OCI-LY7 (cell line): ENCODE measurements around the gene ZBTB5. TPM values are rescaled to one million over a fixed set of nuclear protein-coding genes. Genes with fewer than 3 reads are reported as not detected.
"Not testable (repeated sequence)": the region's sequence is repeated elsewhere in the genome, so short reads cannot be mapped to it uniquely, and the experiment has no call there.

ENCODE experiments used
- BruUV-seq: library from RNA; stranded (reverse); fragments of 400-500 nt; replicated peaks from 2 replicates; lab custom pipeline; 2021; lab: Mats Ljungman, UMichigan
- CTCF ChIA-PET: fragments of 300-600 bp; sonication (Branson Sonifier 250); formaldehyde crosslinking; loops from one replicate; lab custom pipeline; 2022; ENCODE audit warnings: antibody characterized with exemption; ENCODE audit not compliant: unreplicated experiment; lab: Charles Lee
- POLR2A ChIA-PET: fragments of 300-600 bp; sonication (Branson Sonifier 250); formaldehyde crosslinking; loops from one replicate; lab custom pipeline; 2022; ENCODE audit warnings: antibody characterized with exemption; lab: Charles Lee
- DNase-seq: peaks from one replicate; pipeline ENCODE4 v3.0.0-alpha.2; 2015; ENCODE audit warnings: low spot score
- H2AFZ ChIP-seq: fragments of 200-600 bp; sonication (generic), shearing (Covaris generic); 2 replicates; pipeline ENCODE4 v1.6.1; 2014; ENCODE audit warnings: mild to moderate bottlenecking, antibody characterized with exemption, low read length, moderate library complexity
- H3K27ac ChIP-seq: fragments of 200-600 bp; sonication (generic); 2 replicates; pipeline ENCODE4 v1.5.1; 2014; ENCODE audit warnings: mixed run types, low read depth, mild to moderate bottlenecking, moderate library complexity, low read length, inconsistent platforms; ENCODE audit not compliant: poor library complexity, severe bottlenecking
- H3K36me3 ChIP-seq: fragments of 200-600 bp; sonication (generic); 2 replicates; pipeline ENCODE4 v1.6.1; 2014; ENCODE audit warnings: mild to moderate bottlenecking, antibody characterized with exemption, low read length, moderate library complexity, mixed read lengths; ENCODE audit not compliant: insufficient read depth
- H3K4me1 ChIP-seq: fragments of 200-600 bp; sonication (generic); 2 replicates; pipeline ENCODE4 v1.5.1; 2014; ENCODE audit warnings: mild to moderate bottlenecking, low read length; ENCODE audit not compliant: insufficient read depth, poor library complexity, severe bottlenecking
- H3K4me2 ChIP-seq: fragments of 200-600 bp; sonication (generic); 2 replicates; pipeline ENCODE4 v1.6.1; 2014; ENCODE audit warnings: mild to moderate bottlenecking, low read length
- H3K4me3 ChIP-seq: fragments of 200-600 bp; sonication (generic); 2 replicates; pipeline ENCODE4 v1.5.1; 2014; ENCODE audit warnings: mild to moderate bottlenecking, low read depth, low read length; ENCODE audit not compliant: poor library complexity, severe bottlenecking
- H3K79me2 ChIP-seq: fragments of 200-600 bp; sonication (generic); 2 replicates; pipeline ENCODE4 v1.6.1; 2016; ENCODE audit warnings: low read depth, mild to moderate bottlenecking, low read length, moderate library complexity, mixed read lengths; ENCODE audit not compliant: insufficient read depth
- H3K9me2 ChIP-seq: fragments of 200-600 bp; sonication (generic); 2 replicates; pipeline ENCODE4 v1.6.1; 2016; ENCODE audit warnings: mild to moderate bottlenecking, low read length, mixed read lengths; ENCODE audit not compliant: insufficient read depth
- H3K9me3 ChIP-seq: fragments of 200-600 bp; sonication (generic); 2 replicates; pipeline ENCODE4 v1.6.1; 2014; ENCODE audit warnings: mild to moderate bottlenecking, mixed run types, low read length, mixed read lengths
- H4K20me1 ChIP-seq: fragments of 200-600 bp; sonication (generic); 2 replicates; pipeline ENCODE4 v1.6.1; 2014; ENCODE audit warnings: mild to moderate bottlenecking, antibody characterized with exemption, low read length, moderate library complexity, mixed read lengths; ENCODE audit not compliant: insufficient read depth
- EZH2phosphoT487 ChIP-seq: fragments of 200-600 bp; sonication (generic); IDR thresholded peaks from 2 replicates; pipeline ENCODE4 v1.6.1; 2018; ENCODE audit warnings: low read depth, borderline replicate concordance, mild to moderate bottlenecking, mixed run types, antibody characterized with exemption, low read length, moderate library complexity, mixed read lengths
- intact Hi-C: fragments of 100-400 bp; cut with micrococcal nuclease; formaldehyde crosslinking; loops from one replicate; pipeline ENCODE4 v1.10.0; 2022; ENCODE audit not compliant: unreplicated experiment
- total RNA-seq, 2 experiments: library from RNA; depleted of rRNA in 1 of 2; stranded (reverse); fragments of >200 nt in 1 of 2; shearing (Covaris generic) in 1 of 2; gene quantifications; 2 replicates each; pipeline ENCODE4 v1.2.3, GENCODE V29; 2014 to 2022
- TF ChIP-seq, protein P1 (sequence below): fragments of 200-600 bp; sonication (generic); conservative IDR thresholded peaks from 2 replicates; pipeline ENCODE4 v1.5.1; 2014; ENCODE audit warnings: mild to moderate bottlenecking, antibody characterized with exemption, low read length, moderate library complexity, mixed read lengths

ZBTB5 gene
- total RNA-seq, 2 experiments from 2014 or later = 20.2 to 31.9 TPM

DNA sequence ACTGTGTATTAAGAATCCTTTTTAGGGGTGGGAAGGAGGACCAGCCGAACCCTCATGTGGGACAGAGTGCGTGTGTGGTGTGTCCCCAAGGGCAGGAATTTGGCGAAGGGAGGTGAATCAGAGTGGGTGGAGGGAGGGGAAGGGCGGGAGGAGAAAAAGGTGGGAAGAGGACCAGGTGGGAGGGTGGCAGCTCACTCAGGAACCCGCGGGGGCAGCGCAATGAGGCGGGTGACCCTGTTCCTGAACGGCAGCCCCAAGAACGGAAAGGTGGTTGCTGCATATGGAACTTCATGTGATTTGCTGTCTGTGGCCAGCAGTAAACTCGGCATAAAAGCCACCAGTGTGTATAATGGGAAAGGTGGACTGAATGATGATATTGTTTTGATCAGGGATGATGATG lies 11.7 kb upstream of the ZBTB5 start:
- no TSS peak for BruUV-seq

DNA sequence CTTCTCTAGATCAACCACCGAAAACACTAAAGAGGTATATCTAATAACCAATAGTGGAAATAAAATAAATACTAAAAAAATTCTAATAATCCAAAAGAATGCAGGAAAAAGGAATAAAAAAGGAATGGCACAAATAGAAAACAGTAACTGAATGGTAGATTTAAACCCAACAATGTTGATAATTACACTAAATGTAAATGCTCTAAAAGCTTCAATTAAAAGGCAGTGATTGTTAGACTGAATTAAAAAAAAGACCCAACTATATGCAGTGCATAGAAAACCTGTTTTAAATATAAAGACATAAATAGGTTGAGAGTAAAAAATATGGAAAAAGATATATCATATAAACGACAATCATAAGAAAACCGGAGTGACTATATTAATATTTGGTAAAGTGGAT lies 9.2 kb upstream of the ZBTB5 start:
- DNase-seq = no peak
- intact Hi-C loops = no loop called here
- no peak overlapping the region for H2AFZ ChIP-seq
- H3K4me3 ChIP-seq = no peak overlapping the region
- H3K27ac ChIP-seq = no peak overlapping the region
- peaks cover 21% of the 10 kb centered on the region for H3K4me1 ChIP-seq
- TF ChIP-seq, protein P1, sequence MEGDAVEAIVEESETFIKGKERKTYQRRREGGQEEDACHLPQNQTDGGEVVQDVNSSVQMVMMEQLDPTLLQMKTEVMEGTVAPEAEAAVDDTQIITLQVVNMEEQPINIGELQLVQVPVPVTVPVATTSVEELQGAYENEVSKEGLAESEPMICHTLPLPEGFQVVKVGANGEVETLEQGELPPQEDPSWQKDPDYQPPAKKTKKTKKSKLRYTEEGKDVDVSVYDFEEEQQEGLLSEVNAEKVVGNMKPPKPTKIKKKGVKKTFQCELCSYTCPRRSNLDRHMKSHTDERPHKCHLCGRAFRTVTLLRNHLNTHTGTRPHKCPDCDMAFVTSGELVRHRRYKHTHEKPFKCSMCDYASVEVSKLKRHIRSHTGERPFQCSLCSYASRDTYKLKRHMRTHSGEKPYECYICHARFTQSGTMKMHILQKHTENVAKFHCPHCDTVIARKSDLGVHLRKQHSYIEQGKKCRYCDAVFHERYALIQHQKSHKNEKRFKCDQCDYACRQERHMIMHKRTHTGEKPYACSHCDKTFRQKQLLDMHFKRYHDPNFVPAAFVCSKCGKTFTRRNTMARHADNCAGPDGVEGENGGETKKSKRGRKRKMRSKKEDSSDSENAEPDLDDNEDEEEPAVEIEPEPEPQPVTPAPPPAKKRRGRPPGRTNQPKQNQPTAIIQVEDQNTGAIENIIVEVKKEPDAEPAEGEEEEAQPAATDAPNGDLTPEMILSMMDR = no peak
- no peak for TF ChIP-seq EZH2phosphoT487
- H3K9me2 ChIP-seq = no peaks in the 10 kb centered on the region
- no peaks in the 10 kb centered on the region for H3K79me2 ChIP-seq
- POLR2A ChIA-PET = interaction anchor here (1.2 kb wide), 1 partner anchor 9 kb away, joined by 3 read pairs; no protein-coding TSS in a partner anchor
- H3K36me3 ChIP-seq = no peaks in the 10 kb centered on the region
- CTCF ChIA-PET = no interaction called here
- no peaks in the 10 kb centered on the region for H4K20me1 ChIP-seq
- BruUV-seq = no TSS peak
- H3K4me2 ChIP-seq = no peak overlapping the region
- H3K9me3 ChIP-seq = peaks cover 8% of the 10 kb centered on the region; the same call in 1 of the 2 replicates

More for the DNA sequence above, 11.7 kb upstream of the ZBTB5 start:
- no peaks in the 10 kb centered on the region for H3K79me2 ChIP-seq
- H3K9me2 ChIP-seq = no peaks in the 10 kb centered on the region
- H3K4me2 ChIP-seq = no peak overlapping the region
- no peak overlapping the region for H2AFZ ChIP-seq
- H3K4me3 ChIP-seq = no peak overlapping the region
- peaks cover 24% of the 10 kb centered on the region for H3K4me1 ChIP-seq
- POLR2A ChIA-PET = no interaction called here
- no peak for TF ChIP-seq EZH2phosphoT487
- TF ChIP-seq, protein P1 = no peak
- CTCF ChIA-PET = no interaction called here
- no peak overlapping the region for H3K27ac ChIP-seq
- H3K9me3 ChIP-seq = peaks cover 8% of the 10 kb centered on the region; the same call in 1 of the 2 replicates
- no peaks in the 10 kb centered on the region for H4K20me1 ChIP-seq
- no peak for DNase-seq
- H3K36me3 ChIP-seq = no peaks in the 10 kb centered on the region
- intact Hi-C loops = no loop called here

DNA sequence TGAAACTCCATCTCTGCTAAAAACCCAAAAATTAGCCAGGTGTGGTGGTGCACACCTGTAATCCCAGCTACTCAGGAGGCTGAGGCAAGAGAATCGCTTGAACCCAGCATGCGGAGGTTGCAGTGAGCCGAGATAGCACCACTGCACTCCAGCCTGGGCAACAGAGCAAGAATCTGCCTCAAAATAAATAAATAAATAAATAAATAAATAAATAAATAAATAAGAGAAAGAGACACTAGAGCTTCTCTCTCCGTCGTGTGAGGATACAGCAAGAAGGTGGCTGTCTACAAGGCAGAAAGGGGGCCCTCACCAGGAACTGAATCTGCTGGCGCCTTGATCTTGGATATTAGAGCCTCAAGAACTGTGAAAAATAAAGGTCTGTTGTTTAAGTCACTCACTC lies 8.7 kb upstream of the ZBTB5 start:
- H3K79me2 ChIP-seq, H3K36me3 ChIP-seq, H4K20me1 ChIP-seq, H3K4me2 ChIP-seq, H3K4me3 ChIP-seq, H2AFZ ChIP-seq, BruUV-seq, H3K27ac ChIP-seq, intact Hi-C loops, CTCF ChIA-PET, DNase-seq, H3K9me2 ChIP-seq, H3K9me3 ChIP-seq: not testable (repeated sequence)
- peaks cover 21% of the 10 kb centered on the region for H3K4me1 ChIP-seq
- POLR2A ChIA-PET = interaction anchor here (1.2 kb wide), 1 partner anchor 8 kb away, joined by 3 read pairs; no protein-coding TSS in a partner anchor
